ENCODE data around the gene SLC23A2. TPM values are rescaled to one million over a fixed set of nuclear protein-coding genes. Genes with fewer than 3 reads are reported as not detected.

Gene SLC23A2
- total RNA-seq (2022; extraction: Qiagen RNA extraction; ENCODE audit: low read depth): 11.5 to 16.7 TPM (median 14.9 TPM) in 5 replicates

DNA sequence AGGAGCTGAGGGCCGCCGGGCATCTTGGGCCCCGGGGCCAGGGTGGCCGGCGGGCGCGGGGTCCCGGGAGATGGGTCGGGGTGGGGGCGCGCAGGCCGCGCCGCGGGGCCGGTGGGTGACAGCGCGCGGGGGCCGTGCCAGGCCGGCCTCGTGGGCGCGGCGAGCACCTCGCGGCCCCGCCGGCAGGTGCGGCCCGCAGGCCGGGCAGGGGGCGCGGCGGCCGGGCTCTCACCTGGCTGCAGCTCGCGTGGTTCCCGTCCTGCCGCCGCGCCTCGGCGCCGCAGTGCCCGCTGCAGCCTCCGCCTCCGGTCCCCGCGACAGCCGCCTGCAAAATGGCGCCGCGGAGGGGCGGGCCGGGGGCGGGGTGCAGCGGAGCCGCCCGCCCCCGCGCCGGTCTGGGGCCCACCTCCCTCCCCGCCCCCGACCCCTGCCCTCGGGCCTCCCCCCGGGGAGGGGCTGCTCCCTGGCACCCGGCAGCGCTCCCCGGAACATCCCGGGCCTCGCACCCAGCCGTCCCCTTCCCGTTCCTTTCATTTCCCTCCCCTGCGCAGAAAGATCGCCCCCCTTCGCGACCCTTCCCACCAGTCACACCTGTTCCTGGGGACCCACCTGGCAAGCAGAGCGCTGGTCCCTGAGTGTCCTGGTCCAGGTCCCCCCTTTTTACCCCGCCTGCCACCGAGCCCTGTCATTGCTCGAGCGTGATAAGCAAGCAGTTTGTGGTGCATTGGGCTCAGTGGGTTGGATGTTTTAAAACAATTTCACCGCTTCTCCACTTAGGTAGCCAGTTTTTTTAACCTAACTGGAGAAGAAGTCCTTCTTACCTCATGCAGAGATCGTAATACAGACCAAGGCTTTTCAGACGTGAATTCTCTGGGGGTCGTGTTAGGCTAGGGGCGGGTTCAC is at the start of gene SLC23A2:
Gene SLC23A2, minus strand, starts transcription at position 337 of the 903 bp plus-strand sequence. CDS start 68,948 bp downstream, outside the sequence.

Other genes with a start within 250 kb of the SLC23A2 start
- 11.1 to 18.6 TPM (median 14.4 TPM) in 5 replicates for gene RASSF2, start 177.9 kb downstream of the SLC23A2 start, total RNA-seq (2022; extraction: Qiagen RNA extraction; ENCODE audit: low read depth)
- gene TMEM230, start 111.6 kb upstream of the SLC23A2 start, total RNA-seq (2022; extraction: Qiagen RNA extraction; ENCODE audit: low read depth): 89.1 to 112 TPM (median 107 TPM) in 5 replicates
- 374 to 447 TPM (median 389 TPM) in 5 replicates for gene PCNA, start 118.4 kb upstream of the SLC23A2 start, total RNA-seq (2022; extraction: Qiagen RNA extraction; ENCODE audit: low read depth)
- gene CDS2, start 125.5 kb upstream of the SLC23A2 start, total RNA-seq (2022; extraction: Qiagen RNA extraction; ENCODE audit: low read depth): 42.3 to 66.4 TPM (median 59.8 TPM) in 5 replicates

Measured in A549 treated with ZK216348 at 1 μM for 4 hours (cell line).